Rectal smooth muscle tissue (tissue), 1 donor: ENCODE measurements around the gene KIAA1671.

Experiments
- H3K27ac ChIP-seq: one replicate; pipeline ENCODE4 v1.7.0; 2013; ENCODE audit warnings: low read depth, low read length, inconsistent platforms
- H3K27me3 ChIP-seq: one replicate; pipeline ENCODE4 v1.7.0; 2013; ENCODE audit warnings: low read length; ENCODE audit not compliant: control insufficient read depth, insufficient read depth
- H3K36me3 ChIP-seq: one replicate; pipeline ENCODE4 v1.7.0; 2013; ENCODE audit warnings: low read length; ENCODE audit not compliant: control insufficient read depth, insufficient read depth
- H3K4me1 ChIP-seq: one replicate; pipeline ENCODE4 v1.7.0; 2013; ENCODE audit warnings: low read length; ENCODE audit not compliant: control insufficient read depth, insufficient read depth
- H3K4me3 ChIP-seq: one replicate; pipeline ENCODE4 v1.7.0; 2013; ENCODE audit warnings: low read length
- H3K9ac ChIP-seq: one replicate; pipeline ENCODE4 v1.7.0; 2013; ENCODE audit warnings: low read length

Gene KIAA1671

GRCh38 chr22:25072406-25072805 is 119.9 kb downstream of the KIAA1671 start:
- Histone ChIP-seq H3K4me1 (no peaks in the 10 kb centered on the region), H3K27ac (no peak overlapping the region)

GRCh38 chr22:25076336-25076735 is 123.8 kb downstream of the KIAA1671 start:
- H3K36me3 ChIP-seq, result no peaks in the 10 kb centered on the region
- H3K27ac ChIP-seq, result no peak overlapping the region
- no peak overlapping the region for H3K4me3 ChIP-seq
- no peak overlapping the region for H3K9ac ChIP-seq
- no peaks in the 10 kb centered on the region for H3K27me3 ChIP-seq
- H3K4me1 ChIP-seq, result no peaks in the 10 kb centered on the region

More at GRCh38 chr22:25072406-25072805, 119.9 kb downstream of the KIAA1671 start:
- Histone ChIP-seq H3K36me3 (no peaks in the 10 kb centered on the region), H3K27me3 (no peaks in the 10 kb centered on the region), H3K4me3 (no peak overlapping the region), H3K9ac (no peak overlapping the region)

GRCh38 chr22:25077056-25077455 is 124.5 kb downstream of the KIAA1671 start:
- Histone ChIP-seq H3K4me1 (no peaks in the 10 kb centered on the region), H3K27ac (no peak overlapping the region), H3K4me3 (no peak overlapping the region), H3K36me3 (no peaks in the 10 kb centered on the region), H3K9ac (no peak overlapping the region), H3K27me3 (no peaks in the 10 kb centered on the region)

- H3K9ac ChIP-seq, result no peak overlapping the region
- H3K27ac ChIP-seq, result no peak overlapping the region
- no peaks in the 10 kb centered on the region for H3K27me3 ChIP-seq
- no peak overlapping the region for H3K4me3 ChIP-seq
- no peaks in the 10 kb centered on the region for H3K36me3 ChIP-seq
- H3K4me1 ChIP-seq, result no peaks in the 10 kb centered on the region
Observed at GRCh38 chr22:25077964-25078363, 125.4 kb downstream of the KIAA1671 start.

GRCh38 chr22:25078591-25078990 is 126.1 kb downstream of the KIAA1671 start:
- Histone ChIP-seq H3K4me3 (no peak overlapping the region), H3K36me3 (no peaks in the 10 kb centered on the region), H3K27me3 (no peaks in the 10 kb centered on the region), H3K27ac (no peak overlapping the region), H3K4me1 (no peaks in the 10 kb centered on the region), H3K9ac (no peak overlapping the region)

DNA sequence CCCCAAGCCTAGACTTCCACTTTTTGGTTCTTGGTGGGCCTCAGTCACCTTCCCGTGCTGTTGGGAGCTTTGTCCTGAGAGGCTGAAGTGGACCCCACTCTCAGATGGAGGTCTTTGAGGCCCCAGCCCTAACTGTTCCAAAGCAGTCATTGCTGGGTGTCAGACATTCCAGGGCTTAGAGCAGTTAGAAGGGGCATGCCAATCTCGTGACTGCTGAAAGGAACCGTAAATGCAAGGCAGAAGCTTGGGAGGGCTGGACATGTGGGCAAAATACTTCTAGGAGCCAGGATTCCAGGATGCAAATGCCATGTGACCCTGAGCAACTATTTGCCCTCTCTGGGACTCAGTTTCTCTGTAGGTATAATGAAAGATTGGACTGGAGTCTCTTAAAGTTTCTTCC is 128.3 kb downstream of the KIAA1671 start:
- Histone ChIP-seq H3K4me3 (no peak overlapping the region), H3K27me3 (no peaks in the 10 kb centered on the region), H3K27ac (no peak overlapping the region), H3K36me3 (no peaks in the 10 kb centered on the region), H3K4me1 (no peaks in the 10 kb centered on the region), H3K9ac (no peak overlapping the region)

DNA sequence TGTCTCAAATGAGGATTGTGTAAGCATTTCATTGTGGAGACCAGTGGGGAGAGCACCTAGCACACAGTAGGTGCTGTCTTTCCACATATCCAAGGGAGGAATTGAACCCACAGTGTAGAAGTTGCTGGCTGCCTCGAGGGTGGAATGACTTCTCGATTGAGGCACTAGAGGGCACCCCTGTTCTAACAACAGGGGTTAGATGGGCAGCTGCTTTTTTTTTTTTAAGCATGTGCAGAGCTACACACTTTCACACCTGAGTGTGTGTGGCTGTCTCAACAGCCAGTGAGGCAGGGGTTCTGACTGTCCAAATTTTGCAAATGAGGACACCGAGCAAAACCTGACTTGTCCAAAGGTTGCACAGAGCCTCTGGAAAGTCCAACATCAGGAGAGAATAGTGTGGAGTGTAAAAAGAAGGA is 128.9 kb downstream of the KIAA1671 start:
- Histone ChIP-seq H3K27ac (no peak overlapping the region), H3K4me1 (no peaks in the 10 kb centered on the region), H3K4me3 (no peak overlapping the region), H3K9ac (no peak overlapping the region), H3K27me3 (no peaks in the 10 kb centered on the region), H3K36me3 (no peaks in the 10 kb centered on the region)

GRCh38 chr22:25082096-25082495 is 129.6 kb downstream of the KIAA1671 start:
- no peak overlapping the region for H3K4me3 ChIP-seq
- no peak overlapping the region for H3K27ac ChIP-seq
- no peaks in the 10 kb centered on the region for H3K36me3 ChIP-seq
- no peaks in the 10 kb centered on the region for H3K27me3 ChIP-seq
- no peak overlapping the region for H3K9ac ChIP-seq
- H3K4me1 ChIP-seq, result no peaks in the 10 kb centered on the region

DNA sequence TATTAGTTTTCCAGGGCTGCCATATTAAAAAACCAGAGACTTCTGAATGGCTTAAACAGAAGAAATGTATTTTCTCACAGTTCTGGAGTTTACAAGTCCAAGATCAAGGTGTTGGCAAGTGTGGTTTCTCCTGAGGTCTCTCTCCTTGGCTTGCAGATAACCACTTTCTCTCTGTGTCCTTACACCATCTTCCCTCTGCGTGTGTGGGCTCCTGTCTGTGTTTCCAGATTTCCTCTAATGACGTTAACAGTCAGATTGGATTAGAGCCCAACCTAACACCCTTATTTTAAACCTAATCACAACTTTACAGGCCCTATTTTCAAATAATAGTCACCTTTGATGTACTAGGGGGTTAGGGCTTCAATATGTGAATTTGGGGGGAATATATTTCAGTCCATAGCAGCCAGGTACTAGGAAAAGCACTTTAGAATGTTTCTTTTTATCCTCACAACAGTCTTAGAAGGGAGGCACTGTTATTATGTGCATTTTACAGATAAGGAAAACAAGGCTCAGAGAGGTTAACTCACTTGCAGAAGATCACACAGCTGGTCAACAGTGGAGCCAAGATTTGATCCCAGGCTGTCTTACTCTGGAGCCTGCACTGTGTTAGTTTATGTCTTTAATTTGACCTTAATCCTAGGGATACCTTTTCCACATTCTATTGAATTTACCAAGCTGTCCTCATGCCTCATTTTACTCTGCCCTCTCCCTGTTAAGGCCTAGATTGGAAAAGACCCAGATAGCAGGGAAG is 130.7 kb downstream of the KIAA1671 start:
- Histone ChIP-seq H3K27ac (no peak overlapping the region), H3K9ac (no peak overlapping the region), H3K4me1 (no peaks in the 10 kb centered on the region), H3K4me3 (no peak overlapping the region), H3K36me3 (no peaks in the 10 kb centered on the region), H3K27me3 (no peaks in the 10 kb centered on the region)

- H3K4me1 ChIP-seq, result no peaks in the 10 kb centered on the region
- H3K36me3 ChIP-seq, result no peaks in the 10 kb centered on the region
- no peak overlapping the region for H3K9ac ChIP-seq
- no peak overlapping the region for H3K27ac ChIP-seq
- H3K4me3 ChIP-seq, result no peak overlapping the region
- no peaks in the 10 kb centered on the region for H3K27me3 ChIP-seq
Observed at GRCh38 chr22:25083807-25084200, 131.3 kb downstream of the KIAA1671 start.

DNA sequence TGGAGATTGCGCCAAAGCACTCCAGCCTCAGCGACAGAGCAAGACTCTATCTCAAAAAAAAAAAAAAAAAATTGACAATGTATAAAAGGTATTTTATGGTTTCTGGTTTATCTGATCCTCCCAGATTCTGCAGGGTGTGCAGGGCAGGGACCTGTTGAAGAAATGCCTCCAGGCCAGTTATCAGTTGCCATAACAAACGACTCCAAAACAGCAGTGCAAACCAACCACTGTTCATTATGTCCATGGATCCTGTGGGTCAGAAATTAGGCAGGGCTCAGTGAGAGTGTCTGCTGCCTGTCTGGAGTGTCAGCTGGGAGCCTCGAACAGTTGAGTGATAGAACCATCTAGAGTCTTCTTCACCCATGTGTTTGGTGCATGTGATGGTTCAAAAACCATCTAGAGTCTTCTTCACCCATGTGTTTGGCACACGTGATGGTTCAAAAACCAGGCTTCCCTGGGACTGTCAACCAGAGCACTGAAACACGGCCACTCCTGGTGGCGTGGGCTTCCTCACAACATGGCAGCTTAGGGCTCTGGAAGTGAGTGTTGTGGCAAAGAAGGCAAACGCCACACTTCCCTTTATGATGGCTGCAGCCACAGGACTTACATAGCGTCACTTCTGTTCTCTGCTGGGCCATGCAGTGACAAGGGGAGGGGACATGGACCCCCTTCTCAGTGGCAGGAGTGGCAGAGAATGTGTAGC is 132.0 kb downstream of the KIAA1671 start:
- Histone ChIP-seq H3K36me3 (no peaks in the 10 kb centered on the region), H3K9ac (no peak overlapping the region), H3K4me1 (no peaks in the 10 kb centered on the region), H3K27me3 (no peaks in the 10 kb centered on the region), H3K4me3 (no peak overlapping the region), H3K27ac (no peak overlapping the region)

DNA sequence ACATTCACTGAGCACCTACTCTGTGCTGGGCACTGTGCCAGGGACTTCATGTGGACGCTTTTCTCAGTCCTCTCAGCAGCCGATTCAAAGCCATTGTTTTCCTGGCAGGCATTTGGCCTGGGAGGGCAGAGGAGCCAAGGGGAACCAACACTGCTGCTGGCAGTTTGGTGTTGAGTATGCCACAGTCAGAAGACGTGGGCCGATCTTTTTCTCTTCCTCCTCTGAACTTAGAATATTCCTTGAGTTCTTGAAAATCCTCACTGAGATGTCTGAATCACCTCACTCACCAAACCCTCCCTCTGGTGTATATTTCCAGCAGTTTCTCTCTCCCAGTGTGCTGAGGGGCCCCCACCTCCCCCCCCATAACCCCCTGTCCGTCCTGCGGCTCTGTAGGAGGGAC is 132.6 kb downstream of the KIAA1671 start:
- Histone ChIP-seq H3K27ac (no peak overlapping the region), H3K27me3 (no peaks in the 10 kb centered on the region), H3K9ac (no peak overlapping the region), H3K4me1 (no peaks in the 10 kb centered on the region), H3K36me3 (no peaks in the 10 kb centered on the region), H3K4me3 (no peak overlapping the region)
